ENCODE data around the gene NEMP1.

NEMP1 gene

GRCh38 chr12:57118711-57119271 lies 40.2 kb upstream of the NEMP1 start:
- 74% methylated on average over 1 of the region's 1 CpG for WGBS
- no peaks in the 10 kb centered on the region for H3K36me3 ChIP-seq (ENCODE audit: insufficient read depth, low read length)
- H3K27ac ChIP-seq (ENCODE audit: low read depth, low read length): no peak overlapping the region
- no peak overlapping the region for H3K4me3 ChIP-seq (ENCODE audit: low read length)
- H3K27me3 ChIP-seq (ENCODE audit: insufficient read depth, low read length): no peaks in the 10 kb centered on the region
- peaks cover 6% of the 10 kb centered on the region; the same call in 1 of the 2 replicates for H3K9me3 ChIP-seq (ENCODE audit: insufficient read depth, low read depth, low read length)
- H3K9ac ChIP-seq (ENCODE audit: low read depth, low read length): no peak overlapping the region
- H3K4me1 ChIP-seq (ENCODE audit: insufficient read depth, low read length): no peaks in the 10 kb centered on the region

GRCh38 chr12:57116580-57117281 lies 38.1 kb upstream of the NEMP1 start:
- Histone ChIP-seq H3K27me3 (ENCODE audit: insufficient read depth, low read length) (no peaks in the 10 kb centered on the region), H3K9me3 (ENCODE audit: insufficient read depth, low read depth, low read length) (no peaks in the 10 kb centered on the region), H3K27ac (ENCODE audit: low read depth, low read length) (no peak overlapping the region), H3K4me3 (ENCODE audit: low read length) (no peak overlapping the region), H3K36me3 (ENCODE audit: insufficient read depth, low read length) (no peaks in the 10 kb centered on the region), H3K9ac (ENCODE audit: low read depth, low read length) (no peak overlapping the region), H3K4me1 (ENCODE audit: insufficient read depth, low read length) (no peaks in the 10 kb centered on the region)
- WGBS: 90% methylated on average over 5 of the region's 5 CpGs

GRCh38 chr12:57112492-57113294 lies 34.1 kb upstream of the NEMP1 start:
- Histone ChIP-seq H3K36me3 (ENCODE audit: insufficient read depth, low read length) (no peaks in the 10 kb centered on the region), H3K9ac (ENCODE audit: low read depth, low read length) (no peak overlapping the region), H3K27me3 (ENCODE audit: insufficient read depth, low read length) (no peaks in the 10 kb centered on the region), H3K27ac (ENCODE audit: low read depth, low read length) (no peak overlapping the region), H3K4me3 (ENCODE audit: low read length) (no peak overlapping the region), H3K4me1 (ENCODE audit: insufficient read depth, low read length) (peaks cover 15% of the 10 kb centered on the region), H3K9me3 (ENCODE audit: insufficient read depth, low read depth, low read length) (no peaks in the 10 kb centered on the region)
- 69% methylated on average over 8 of the region's 9 CpGs for WGBS

GRCh38 chr12:57111031-57111734 lies 32.6 kb upstream of the NEMP1 start, which contains the start of gene STAT6:
TSS of gene STAT6 (minus strand) at chr12:57111362. CDS start at chr12:57108278, 3,084 bp downstream.
- WGBS: 5% methylated on average over 10 of the region's 13 CpGs
- peaks cover 15% of the 10 kb centered on the region for H3K4me1 ChIP-seq (ENCODE audit: insufficient read depth, low read length)
- no peaks in the 10 kb centered on the region for H3K27me3 ChIP-seq (ENCODE audit: insufficient read depth, low read length)
- peak within 1 kb of the TSS; percentile 50 for H3K4me3 ChIP-seq (ENCODE audit: low read length)
- no peaks in the 10 kb centered on the region for H3K9me3 ChIP-seq (ENCODE audit: insufficient read depth, low read depth, low read length)
- peaks cover 11% of the 10 kb centered on the region for H3K36me3 ChIP-seq (ENCODE audit: insufficient read depth, low read length)
- peak within 1 kb of the TSS; percentile 75 for H3K9ac ChIP-seq (ENCODE audit: low read depth, low read length)
- peak within 1 kb of the TSS; percentile 90 for H3K27ac ChIP-seq (ENCODE audit: low read depth, low read length)

GRCh38 chr12:57110104-57111030 lies 31.8 kb upstream of the NEMP1 start:
- peaks cover 19% of the 10 kb centered on the region for H3K36me3 ChIP-seq (ENCODE audit: insufficient read depth, low read length)
- H3K27ac ChIP-seq (ENCODE audit: low read depth, low read length): peak overlapping the region; percentile 90
- H3K9ac ChIP-seq (ENCODE audit: low read depth, low read length): peak overlapping the region; percentile 75

GRCh38 chr12:57109207-57110103 lies 30.9 kb upstream of the NEMP1 start:
- Histone ChIP-seq H3K9ac (ENCODE audit: low read depth, low read length) (no peak overlapping the region; the same call in 1 of the 2 replicates), H3K27me3 (ENCODE audit: insufficient read depth, low read length) (no peaks in the 10 kb centered on the region), H3K27ac (ENCODE audit: low read depth, low read length) (peak overlapping the region; percentile 11; the same call in 1 of the 2 replicates), H3K9me3 (ENCODE audit: insufficient read depth, low read depth, low read length) (no peaks in the 10 kb centered on the region), H3K4me3 (ENCODE audit: low read length) (peak overlapping the region; percentile 50), H3K4me1 (ENCODE audit: insufficient read depth, low read length) (peaks cover 15% of the 10 kb centered on the region), H3K36me3 (ENCODE audit: insufficient read depth, low read length) (peaks cover 28% of the 10 kb centered on the region)
- WGBS: 82% methylated on average over 6 of the region's 7 CpGs

More at GRCh38 chr12:57110104-57111030, 31.8 kb upstream of the NEMP1 start:
- 7% methylated on average over 28 of the region's 28 CpGs for WGBS
- Histone ChIP-seq H3K4me3 (ENCODE audit: low read length) (peak overlapping the region; percentile 50), H3K9me3 (ENCODE audit: insufficient read depth, low read depth, low read length) (no peaks in the 10 kb centered on the region), H3K4me1 (ENCODE audit: insufficient read depth, low read length) (peaks cover 15% of the 10 kb centered on the region), H3K27me3 (ENCODE audit: insufficient read depth, low read length) (no peaks in the 10 kb centered on the region)

GRCh38 chr12:57107456-57108155 lies 29.0 kb upstream of the NEMP1 start:
- peaks cover 35% of the 10 kb centered on the region for H3K36me3 ChIP-seq (ENCODE audit: insufficient read depth, low read length)
- no peak overlapping the region for H3K4me3 ChIP-seq (ENCODE audit: low read length)
- no peak overlapping the region for H3K9ac ChIP-seq (ENCODE audit: low read depth, low read length)
- H3K4me1 ChIP-seq (ENCODE audit: insufficient read depth, low read length): peaks cover 15% of the 10 kb centered on the region
- no peaks in the 10 kb centered on the region for H3K9me3 ChIP-seq (ENCODE audit: insufficient read depth, low read depth, low read length)
- no peaks in the 10 kb centered on the region for H3K27me3 ChIP-seq (ENCODE audit: insufficient read depth, low read length)
- no peak overlapping the region for H3K27ac ChIP-seq (ENCODE audit: low read depth, low read length)
- WGBS: 91% methylated on average over 7 of the region's 7 CpGs

- Histone ChIP-seq H3K9me3 (ENCODE audit: insufficient read depth, low read depth, low read length) (no peaks in the 10 kb centered on the region), H3K4me3 (ENCODE audit: low read length) (no peak overlapping the region), H3K27me3 (ENCODE audit: insufficient read depth, low read length) (no peaks in the 10 kb centered on the region), H3K27ac (ENCODE audit: low read depth, low read length) (no peak overlapping the region), H3K36me3 (ENCODE audit: insufficient read depth, low read length) (peaks cover 37% of the 10 kb centered on the region), H3K9ac (ENCODE audit: low read depth, low read length) (no peak overlapping the region), H3K4me1 (ENCODE audit: insufficient read depth, low read length) (peaks cover 11% of the 10 kb centered on the region)
- 93% methylated on average over 9 of the region's 9 CpGs for WGBS
These were observed 27.6 kb upstream of the NEMP1 start for GRCh38 chr12:57106021-57106708.

All from HUES64 (cell line).